Stimulated activated memory B cell treated with anti-CD40 and anti-IgM and Interleukin-4, amounts not matched to agents 10 μg/mL and 1 μg/mL and 100 μg/mL, for 72 hours (primary cell): Measurements from ENCODE around the gene AGAP5.
"Not testable (repeated sequence)": the region's sequence is repeated elsewhere in the genome, so short reads cannot be mapped to it uniquely, and the experiment has no call there.

ENCODE experiments used
- ATAC-seq: fragments of 150-1000 bp; cut with Tn5 transposase; 2 replicates; pipeline ENCODE4 v1.10.0; 2021
- H3K27ac Mint-ChIP-seq: one replicate; pipeline ENCODE4 v1.8.0; 2022; ENCODE audit warnings: mild to moderate bottlenecking, mixed read lengths
- H3K27me3 Mint-ChIP-seq: one replicate; pipeline ENCODE4 v1.8.0; 2022; ENCODE audit warnings: mixed read lengths
- H3K36me3 Mint-ChIP-seq: one replicate; pipeline ENCODE4 v1.8.0; 2022; ENCODE audit warnings: mixed read lengths
- H3K4me1 Mint-ChIP-seq: one replicate; pipeline ENCODE4 v1.8.0; 2022; ENCODE audit warnings: mixed read lengths
- H3K4me3 Mint-ChIP-seq: one replicate; pipeline ENCODE4 v1.8.0; 2022; ENCODE audit warnings: mild to moderate bottlenecking, moderate library complexity, mixed read lengths
- H3K9me3 Mint-ChIP-seq: one replicate; pipeline ENCODE4 v1.8.0; 2022; ENCODE audit warnings: mixed read lengths

Gene AGAP5

DNA sequence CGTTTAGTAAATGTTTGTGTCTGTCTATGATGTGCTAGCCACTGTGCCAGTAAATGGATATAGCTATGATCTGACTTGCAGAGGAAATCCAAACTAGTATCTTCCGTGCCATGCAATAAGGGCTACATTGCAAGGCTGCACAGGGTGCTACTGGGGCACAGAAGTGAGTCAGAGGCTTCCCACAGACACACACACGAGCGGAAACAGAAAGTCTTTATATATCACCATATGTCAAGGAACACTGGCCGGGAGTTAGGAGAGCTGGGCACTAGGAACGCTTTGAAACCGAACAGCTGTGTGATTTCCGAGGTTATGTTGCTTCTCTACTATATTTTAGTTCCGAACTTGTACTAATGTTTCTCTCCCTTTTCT, 31.9 kb upstream of the AGAP5 start:
- peak overlapping the region; percentile 90 for H3K27ac Mint-ChIP-seq
- ATAC-seq = peak; percentile 46

DNA sequence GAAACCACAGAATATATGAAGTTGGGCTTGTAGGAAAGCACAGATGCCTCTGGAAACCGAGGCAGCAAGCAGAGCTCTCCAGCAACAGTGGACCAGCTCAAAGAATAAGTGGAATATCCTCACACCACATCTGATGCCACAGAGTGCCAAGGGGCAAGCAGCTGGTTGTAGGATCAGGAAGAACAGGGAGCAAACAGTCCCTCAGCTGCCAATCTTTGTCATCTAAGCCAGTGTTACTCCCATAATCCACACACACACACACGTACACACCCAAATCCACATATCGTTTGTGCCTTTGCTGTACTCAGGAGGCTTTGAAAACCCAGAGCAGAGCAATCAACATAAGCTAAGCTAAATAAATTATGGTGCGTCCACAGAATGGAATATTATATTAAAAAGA, 25.6 kb upstream of the AGAP5 start:
- no peak overlapping the region for H3K27ac Mint-ChIP-seq
- no peaks in the 10 kb centered on the region for H3K4me1 Mint-ChIP-seq
- ATAC-seq = no peak
- no peak overlapping the region for H3K4me3 Mint-ChIP-seq
- H3K36me3 Mint-ChIP-seq = peaks cover 30% of the 10 kb centered on the region
- no peaks in the 10 kb centered on the region for H3K27me3 Mint-ChIP-seq
- H3K9me3 Mint-ChIP-seq = no peaks in the 10 kb centered on the region

More for the DNA sequence above, 31.9 kb upstream of the AGAP5 start:
- not testable (repeated sequence) for H3K9me3 Mint-ChIP-seq, H3K27me3 Mint-ChIP-seq, H3K36me3 Mint-ChIP-seq, H3K4me1 Mint-ChIP-seq
- H3K4me3 Mint-ChIP-seq = peak overlapping the region; percentile 88

DNA sequence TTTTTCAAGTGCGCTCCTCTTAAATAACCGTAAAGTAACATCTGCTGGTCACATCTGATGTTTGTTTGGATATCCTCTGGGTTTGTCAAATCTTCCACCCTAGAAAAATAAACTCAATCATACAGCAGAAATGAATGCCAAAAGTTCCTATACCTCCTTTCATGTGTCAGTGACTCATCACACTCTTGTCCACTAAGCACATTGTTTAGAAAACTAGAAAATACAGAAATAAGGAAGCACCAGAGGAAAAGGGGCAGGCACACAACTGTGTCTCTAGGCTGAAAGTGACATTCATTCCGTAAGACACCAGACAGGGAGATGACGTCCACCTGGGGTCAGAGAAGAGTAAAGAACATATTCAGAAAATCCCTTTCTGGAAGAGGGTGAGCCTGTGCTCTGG, 22.7 kb upstream of the AGAP5 start:
- H3K27ac Mint-ChIP-seq = not testable (repeated sequence)
- H3K4me1 Mint-ChIP-seq = peaks cover 14% of the 10 kb centered on the region

GRCh38 chr10:73717556-73717955, 19.6 kb upstream of the AGAP5 start:
- Mint-ChIP-seq H3K4me3 (peak overlapping the region; percentile 49), H3K4me1 (peaks cover 14% of the 10 kb centered on the region), H3K9me3 (no peaks in the 10 kb centered on the region), H3K27ac (peak overlapping the region; percentile 82), H3K27me3 (no peaks in the 10 kb centered on the region), H3K36me3 (peaks cover 52% of the 10 kb centered on the region)
- ATAC-seq = peak; percentile 59

More for the DNA sequence above, 22.7 kb upstream of the AGAP5 start:
- not testable (repeated sequence) for H3K4me3 Mint-ChIP-seq, H3K9me3 Mint-ChIP-seq, ATAC-seq, H3K27me3 Mint-ChIP-seq
- H3K36me3 Mint-ChIP-seq = peaks cover 46% of the 10 kb centered on the region

- peaks cover 48% of the 10 kb centered on the region for H3K36me3 Mint-ChIP-seq
- no peaks in the 10 kb centered on the region for H3K27me3 Mint-ChIP-seq
- H3K9me3 Mint-ChIP-seq = no peaks in the 10 kb centered on the region
- no peak for ATAC-seq
- H3K4me1 Mint-ChIP-seq = peaks cover 14% of the 10 kb centered on the region
- no peak overlapping the region for H3K4me3 Mint-ChIP-seq
- no peak overlapping the region for H3K27ac Mint-ChIP-seq
These were observed 18.3 kb upstream of the AGAP5 start for GRCh38 chr10:73716251-73716650.

DNA sequence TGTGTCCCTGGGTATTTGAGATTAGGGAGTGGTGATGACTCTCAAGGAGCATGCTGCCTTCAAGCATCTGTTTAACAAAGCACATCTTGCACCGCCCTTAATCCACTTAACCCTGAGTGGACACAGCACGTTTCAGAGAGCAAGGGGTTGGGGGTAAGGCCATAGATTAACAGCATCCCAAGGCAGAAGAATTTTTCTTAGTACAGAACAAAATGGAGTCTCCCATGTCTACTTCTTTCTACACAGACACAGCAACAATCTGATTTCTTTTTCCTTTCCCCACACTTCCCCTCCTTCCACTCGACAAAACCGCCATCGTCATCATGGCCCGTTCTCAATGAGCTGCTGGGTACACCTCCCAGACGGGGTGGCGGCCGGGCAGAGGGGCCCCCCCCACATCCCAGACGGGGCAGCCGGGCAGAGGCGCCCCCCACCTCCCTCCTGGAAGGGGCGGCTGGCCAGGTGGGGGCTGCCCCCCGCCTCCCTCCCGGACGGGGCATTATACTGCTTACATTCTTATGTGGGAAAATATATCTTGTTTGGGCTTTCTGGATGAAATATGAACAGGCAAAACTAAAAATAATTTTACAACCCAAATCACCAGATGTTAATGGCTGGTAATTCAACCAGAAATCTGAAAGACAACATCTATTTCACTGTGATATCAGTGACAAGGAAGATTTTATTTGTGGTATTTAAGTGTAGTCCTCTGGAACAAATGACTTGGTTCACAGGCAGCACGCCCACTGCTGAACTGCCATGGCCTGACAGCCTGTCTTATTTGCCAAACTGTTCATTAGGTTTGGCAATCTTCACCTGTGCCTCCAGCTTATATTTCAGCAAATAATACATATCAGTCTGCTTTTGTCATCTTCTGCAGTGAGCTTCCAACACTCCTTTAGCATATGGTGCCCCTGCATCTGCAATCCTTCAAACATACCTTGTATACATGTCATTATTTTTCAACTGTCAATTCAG, 17.6 kb upstream of the AGAP5 start:
- H3K27ac Mint-ChIP-seq, H3K27me3 Mint-ChIP-seq, H3K4me3 Mint-ChIP-seq, ATAC-seq, H3K9me3 Mint-ChIP-seq: not testable (repeated sequence)
- H3K36me3 Mint-ChIP-seq = peaks cover 40% of the 10 kb centered on the region
- peaks cover 14% of the 10 kb centered on the region for H3K4me1 Mint-ChIP-seq

DNA sequence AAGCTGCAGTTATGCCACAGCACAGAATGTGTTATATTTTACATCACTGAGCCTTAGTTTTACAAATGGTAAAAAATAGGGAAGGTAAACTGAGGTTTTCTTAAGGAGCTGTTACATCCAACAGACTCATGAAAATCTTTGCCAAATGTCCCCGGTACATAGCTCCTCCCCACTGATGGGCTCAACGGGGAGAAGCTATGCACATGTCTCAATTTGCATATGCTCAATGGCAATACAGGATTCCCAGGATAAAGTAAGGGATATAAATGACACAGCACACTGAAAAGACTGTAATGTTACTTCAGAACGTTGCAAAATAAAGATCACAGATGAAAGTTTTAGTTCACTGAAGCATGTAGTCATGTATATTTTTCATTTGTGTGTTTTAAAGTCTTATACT, 16.6 kb upstream of the AGAP5 start:
- not testable (repeated sequence) for H3K4me3 Mint-ChIP-seq, H3K9me3 Mint-ChIP-seq, ATAC-seq, H3K27ac Mint-ChIP-seq, H3K27me3 Mint-ChIP-seq
- H3K36me3 Mint-ChIP-seq = peaks cover 38% of the 10 kb centered on the region
- H3K4me1 Mint-ChIP-seq = peaks cover 14% of the 10 kb centered on the region

DNA sequence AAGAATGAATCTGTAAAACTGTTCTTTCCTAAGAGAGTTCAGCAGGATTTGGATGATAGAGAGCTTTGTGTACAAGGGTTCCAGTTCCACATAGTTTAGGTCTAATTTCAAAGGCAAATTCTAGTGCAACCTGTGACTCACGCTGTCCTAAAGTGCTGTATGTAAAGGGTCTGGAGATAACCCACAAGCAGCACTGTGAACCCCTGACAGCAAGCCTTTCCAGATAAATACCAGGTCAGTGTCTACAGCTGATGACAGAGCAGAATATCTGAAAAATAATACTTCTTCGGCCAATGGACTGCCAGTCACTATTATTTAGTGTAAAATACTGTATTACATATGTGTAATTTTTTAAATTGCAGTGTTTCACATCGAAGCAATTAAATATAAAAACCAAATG, 16.0 kb upstream of the AGAP5 start:
- not testable (repeated sequence) for H3K27ac Mint-ChIP-seq, H3K4me3 Mint-ChIP-seq, H3K27me3 Mint-ChIP-seq, H3K9me3 Mint-ChIP-seq, ATAC-seq
- Mint-ChIP-seq H3K36me3 (peaks cover 32% of the 10 kb centered on the region), H3K4me1 (peaks cover 14% of the 10 kb centered on the region)

- H3K9me3 Mint-ChIP-seq, H3K4me1 Mint-ChIP-seq: not testable (repeated sequence)
These were observed 13.8 kb upstream of the AGAP5 start for GRCh38 chr10:73711683-73712082.

GRCh38 chr10:73708122-73708521, 10.2 kb upstream of the AGAP5 start:
- not testable (repeated sequence) for H3K27ac Mint-ChIP-seq, H3K9me3 Mint-ChIP-seq

More at GRCh38 chr10:73711683-73712082, 13.8 kb upstream of the AGAP5 start:
- ATAC-seq, H3K27ac Mint-ChIP-seq, H3K4me3 Mint-ChIP-seq, H3K27me3 Mint-ChIP-seq, H3K36me3 Mint-ChIP-seq: not testable (repeated sequence)

DNA sequence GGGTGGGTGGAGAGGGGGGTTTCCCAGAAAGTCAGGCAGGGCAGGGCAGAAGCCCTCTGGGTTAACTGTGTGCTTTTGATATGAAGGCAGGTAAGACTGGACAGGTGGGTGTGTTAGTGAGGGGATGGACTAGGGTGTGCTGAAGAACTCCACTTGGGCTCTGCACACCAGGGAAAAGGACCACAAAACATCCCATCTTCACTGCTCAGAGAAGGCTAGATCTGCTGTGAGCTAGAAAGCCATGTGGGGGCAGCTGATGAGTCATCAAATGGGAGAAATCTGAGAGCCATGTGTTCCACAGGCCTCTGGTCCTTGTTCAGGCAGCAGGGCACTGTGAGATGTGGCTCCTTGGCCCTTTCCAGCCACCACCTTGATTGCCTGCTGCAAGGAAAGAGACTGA, 9.7 kb upstream of the AGAP5 start:
- H3K27ac Mint-ChIP-seq, H3K4me3 Mint-ChIP-seq, H3K4me1 Mint-ChIP-seq, ATAC-seq, H3K27me3 Mint-ChIP-seq, H3K9me3 Mint-ChIP-seq: not testable (repeated sequence)
- H3K36me3 Mint-ChIP-seq = peaks cover 19% of the 10 kb centered on the region

More at GRCh38 chr10:73708122-73708521, 10.2 kb upstream of the AGAP5 start:
- H3K4me3 Mint-ChIP-seq, H3K27me3 Mint-ChIP-seq, H3K4me1 Mint-ChIP-seq, ATAC-seq: not testable (repeated sequence)
- peaks cover 17% of the 10 kb centered on the region for H3K36me3 Mint-ChIP-seq

- H3K9me3 Mint-ChIP-seq, ATAC-seq, H3K27ac Mint-ChIP-seq, H3K4me3 Mint-ChIP-seq, H3K4me1 Mint-ChIP-seq, H3K27me3 Mint-ChIP-seq: not testable (repeated sequence)
- H3K36me3 Mint-ChIP-seq = peaks cover 27% of the 10 kb centered on the region
These were observed 8.6 kb upstream of the AGAP5 start for GRCh38 chr10:73706488-73706887.

- peaks cover 36% of the 10 kb centered on the region for H3K36me3 Mint-ChIP-seq
- H3K9me3 Mint-ChIP-seq, H3K27ac Mint-ChIP-seq, ATAC-seq, H3K27me3 Mint-ChIP-seq, H3K4me3 Mint-ChIP-seq, H3K4me1 Mint-ChIP-seq: not testable (repeated sequence)
These were observed 7.7 kb upstream of the AGAP5 start for GRCh38 chr10:73705506-73706072.

- H3K36me3 Mint-ChIP-seq = peaks cover 37% of the 10 kb centered on the region
- H3K27ac Mint-ChIP-seq, H3K27me3 Mint-ChIP-seq, ATAC-seq, H3K9me3 Mint-ChIP-seq, H3K4me1 Mint-ChIP-seq, H3K4me3 Mint-ChIP-seq: not testable (repeated sequence)
These were observed 6.0 kb upstream of the AGAP5 start for GRCh38 chr10:73703924-73704323.

DNA sequence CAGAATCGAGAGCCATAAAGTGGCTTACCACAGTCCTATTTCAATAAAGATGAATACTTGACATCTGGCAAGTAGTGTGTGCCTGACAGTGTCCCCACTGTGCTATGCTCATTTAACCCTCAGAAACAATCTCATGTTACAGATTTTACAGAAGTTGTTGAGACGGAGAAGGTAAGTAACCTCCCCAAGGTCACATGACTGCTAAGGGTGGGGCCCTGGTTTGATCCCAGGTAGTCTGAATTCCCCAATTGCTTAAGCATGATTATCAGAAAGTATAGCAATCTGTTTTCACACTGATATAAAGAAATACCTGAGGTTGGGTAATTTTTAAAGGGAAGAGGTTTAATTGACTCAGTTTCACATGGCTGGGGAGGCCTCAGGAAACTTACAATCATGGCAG, 910 bp upstream of the AGAP5 start:
- not testable (repeated sequence) for H3K27ac Mint-ChIP-seq, H3K4me3 Mint-ChIP-seq, H3K4me1 Mint-ChIP-seq, H3K9me3 Mint-ChIP-seq, H3K27me3 Mint-ChIP-seq, ATAC-seq
- H3K36me3 Mint-ChIP-seq = peaks cover 36% of the 10 kb centered on the region

- not testable (repeated sequence) for H3K4me1 Mint-ChIP-seq, H3K9me3 Mint-ChIP-seq, H3K27me3 Mint-ChIP-seq, H3K27ac Mint-ChIP-seq, H3K4me3 Mint-ChIP-seq, ATAC-seq
- H3K36me3 Mint-ChIP-seq = peaks cover 16% of the 10 kb centered on the region
These were observed 2.6 kb downstream of the AGAP5 start for GRCh38 chr10:73695302-73695701.
